Measurements from ENCODE around the gene SV2A. TPM values are rescaled to one million over a fixed set of nuclear protein-coding genes. Genes with fewer than 3 reads are reported as not detected.
"Not testable (repeated sequence)": the region's sequence is repeated elsewhere in the genome, so short reads cannot be mapped to it uniquely, and the experiment has no call there.

The SV2A gene
- total RNA-seq, 1 donor from 2014 or later, result 12.7 TPM

DNA sequence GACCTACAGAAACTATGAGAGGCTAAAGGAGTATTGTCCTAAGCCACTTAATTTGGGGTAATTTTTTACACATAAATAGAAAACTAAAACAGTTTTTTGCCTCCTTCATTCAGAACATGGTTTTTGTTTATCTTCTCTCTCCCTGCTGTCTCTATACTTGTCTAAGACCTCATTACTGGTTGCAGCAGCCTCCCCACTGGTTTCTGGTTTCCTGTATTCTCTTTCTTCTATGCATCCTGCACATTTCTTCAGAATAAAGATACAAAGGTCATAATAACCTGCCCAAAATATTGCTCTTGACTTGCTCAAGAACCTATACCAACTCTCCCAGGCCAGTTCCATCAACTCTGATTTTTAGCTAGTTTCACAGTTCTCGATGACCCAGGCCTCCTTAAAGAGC lies 38.1 kb downstream of the SV2A start:
- H3K4me1 Mint-ChIP-seq (ENCODE audit: unreplicated experiment), result no peaks in the 10 kb centered on the region
- H3K27me3 Mint-ChIP-seq (ENCODE audit: unreplicated experiment), result no peaks in the 10 kb centered on the region
- DNase-seq (ENCODE audit: low spot score), result no peak
- no peaks in the 10 kb centered on the region for H3K36me3 Mint-ChIP-seq (ENCODE audit: low read depth, unreplicated experiment)
- no peak overlapping the region for H3K27ac Mint-ChIP-seq (ENCODE audit: unreplicated experiment)
- H3K4me3 Mint-ChIP-seq (ENCODE audit: unreplicated experiment), result no peak overlapping the region
- H3K9me3 Mint-ChIP-seq (ENCODE audit: unreplicated experiment), result no peaks in the 10 kb centered on the region
- TF ChIP-seq, protein P1, sequence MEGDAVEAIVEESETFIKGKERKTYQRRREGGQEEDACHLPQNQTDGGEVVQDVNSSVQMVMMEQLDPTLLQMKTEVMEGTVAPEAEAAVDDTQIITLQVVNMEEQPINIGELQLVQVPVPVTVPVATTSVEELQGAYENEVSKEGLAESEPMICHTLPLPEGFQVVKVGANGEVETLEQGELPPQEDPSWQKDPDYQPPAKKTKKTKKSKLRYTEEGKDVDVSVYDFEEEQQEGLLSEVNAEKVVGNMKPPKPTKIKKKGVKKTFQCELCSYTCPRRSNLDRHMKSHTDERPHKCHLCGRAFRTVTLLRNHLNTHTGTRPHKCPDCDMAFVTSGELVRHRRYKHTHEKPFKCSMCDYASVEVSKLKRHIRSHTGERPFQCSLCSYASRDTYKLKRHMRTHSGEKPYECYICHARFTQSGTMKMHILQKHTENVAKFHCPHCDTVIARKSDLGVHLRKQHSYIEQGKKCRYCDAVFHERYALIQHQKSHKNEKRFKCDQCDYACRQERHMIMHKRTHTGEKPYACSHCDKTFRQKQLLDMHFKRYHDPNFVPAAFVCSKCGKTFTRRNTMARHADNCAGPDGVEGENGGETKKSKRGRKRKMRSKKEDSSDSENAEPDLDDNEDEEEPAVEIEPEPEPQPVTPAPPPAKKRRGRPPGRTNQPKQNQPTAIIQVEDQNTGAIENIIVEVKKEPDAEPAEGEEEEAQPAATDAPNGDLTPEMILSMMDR (IDR thresholded peaks at IDR 0.05; ENCODE audit: unreplicated experiment), result no peak

DNA sequence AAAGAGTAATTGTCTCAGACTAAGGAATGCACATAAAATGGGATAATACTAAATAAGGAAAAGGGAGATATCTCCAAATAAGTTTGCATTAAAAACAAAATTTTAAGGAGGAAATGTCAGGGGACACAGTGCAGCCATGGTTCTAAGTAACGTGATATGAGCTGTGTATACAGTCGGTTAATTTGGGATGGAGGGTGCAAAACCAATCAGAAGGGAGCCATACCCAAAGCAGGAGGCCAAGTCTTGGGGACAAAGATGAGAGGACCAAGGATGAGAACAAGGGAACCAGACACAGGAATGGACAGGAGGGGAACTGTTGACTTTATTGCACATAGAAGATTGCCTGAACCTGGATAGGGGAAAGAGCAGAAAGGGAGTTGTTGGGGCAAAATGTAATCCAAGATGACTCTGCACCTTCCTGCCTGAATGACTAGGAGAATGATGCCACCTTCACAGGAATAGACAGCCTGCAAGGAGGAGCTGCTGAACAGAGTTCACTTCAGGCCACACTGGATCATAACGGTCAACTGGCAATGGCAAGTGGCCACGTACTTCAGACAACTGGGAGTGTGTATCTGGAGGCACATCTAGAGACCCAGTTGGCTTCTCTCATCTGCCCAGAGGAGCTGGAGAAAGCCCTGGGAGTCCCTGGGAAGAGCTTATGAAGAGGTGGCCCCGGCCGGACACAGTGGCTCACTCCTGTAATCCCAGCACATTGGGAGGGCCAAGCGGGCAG lies 40.3 kb downstream of the SV2A start:
- H3K4me3 Mint-ChIP-seq (ENCODE audit: unreplicated experiment), result no peak overlapping the region
- H3K4me1 Mint-ChIP-seq (ENCODE audit: unreplicated experiment), result no peaks in the 10 kb centered on the region
- no peaks in the 10 kb centered on the region for H3K27me3 Mint-ChIP-seq (ENCODE audit: unreplicated experiment)
- TF ChIP-seq, protein P1 (IDR thresholded peaks at IDR 0.05; ENCODE audit: unreplicated experiment), result no peak
- DNase-seq (ENCODE audit: low spot score), result no peak
- no peaks in the 10 kb centered on the region for H3K9me3 Mint-ChIP-seq (ENCODE audit: unreplicated experiment)
- H3K36me3 Mint-ChIP-seq (ENCODE audit: low read depth, unreplicated experiment), result no peaks in the 10 kb centered on the region
- H3K27ac Mint-ChIP-seq (ENCODE audit: unreplicated experiment), result no peak overlapping the region

DNA sequence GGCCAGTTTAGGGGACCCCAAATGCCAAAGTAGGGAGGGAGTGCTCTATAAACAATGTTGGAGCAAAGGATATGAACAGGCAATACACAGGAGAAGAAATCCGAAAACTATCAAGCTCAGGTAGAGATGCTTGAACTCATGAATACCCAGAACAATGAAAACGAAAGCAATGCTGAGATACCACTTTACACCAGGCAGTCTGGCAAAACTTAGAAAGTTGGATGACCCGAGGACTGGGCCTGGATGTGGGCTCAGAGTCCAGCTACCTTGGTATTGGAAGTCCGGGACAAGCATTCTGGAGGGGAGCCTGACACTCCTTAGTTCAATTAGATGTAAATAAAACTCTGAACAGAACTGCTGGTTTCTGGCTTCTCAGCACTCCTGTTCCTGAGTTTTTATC lies 44.6 kb downstream of the SV2A start:
- not testable (repeated sequence) for H3K27ac Mint-ChIP-seq (ENCODE audit: unreplicated experiment)

DNA sequence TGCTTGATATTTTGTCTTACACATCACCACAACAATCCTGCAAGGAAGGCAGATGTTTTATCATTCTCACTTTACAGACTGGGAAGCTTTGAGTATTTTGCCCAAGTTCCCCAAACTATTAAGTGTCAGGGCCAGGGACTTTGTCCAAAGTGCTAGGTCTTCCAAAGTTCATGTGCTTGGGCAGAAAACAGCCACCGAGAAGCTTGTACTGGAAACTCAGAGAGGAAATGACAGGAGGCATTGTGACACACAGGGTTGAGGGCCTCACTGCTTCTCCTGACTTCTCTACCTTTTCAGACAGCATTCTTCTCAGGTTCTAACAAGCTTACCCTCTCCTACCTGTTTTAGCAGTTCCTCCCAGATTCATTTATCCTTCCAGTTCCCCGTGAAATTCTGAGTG lies 50.8 kb downstream of the SV2A start:
- H3K36me3 Mint-ChIP-seq (ENCODE audit: low read depth, unreplicated experiment); H3K4me3 Mint-ChIP-seq (ENCODE audit: unreplicated experiment); DNase-seq (ENCODE audit: low spot score); H3K9me3 Mint-ChIP-seq (ENCODE audit: unreplicated experiment); H3K27ac Mint-ChIP-seq (ENCODE audit: unreplicated experiment); H3K27me3 Mint-ChIP-seq (ENCODE audit: unreplicated experiment); H3K4me1 Mint-ChIP-seq (ENCODE audit: unreplicated experiment): not testable (repeated sequence)

More for the DNA sequence above, 44.6 kb downstream of the SV2A start:
- H3K4me3 Mint-ChIP-seq (ENCODE audit: unreplicated experiment); H3K27me3 Mint-ChIP-seq (ENCODE audit: unreplicated experiment); H3K36me3 Mint-ChIP-seq (ENCODE audit: low read depth, unreplicated experiment); H3K9me3 Mint-ChIP-seq (ENCODE audit: unreplicated experiment); H3K4me1 Mint-ChIP-seq (ENCODE audit: unreplicated experiment); DNase-seq (ENCODE audit: low spot score): not testable (repeated sequence)

DNA sequence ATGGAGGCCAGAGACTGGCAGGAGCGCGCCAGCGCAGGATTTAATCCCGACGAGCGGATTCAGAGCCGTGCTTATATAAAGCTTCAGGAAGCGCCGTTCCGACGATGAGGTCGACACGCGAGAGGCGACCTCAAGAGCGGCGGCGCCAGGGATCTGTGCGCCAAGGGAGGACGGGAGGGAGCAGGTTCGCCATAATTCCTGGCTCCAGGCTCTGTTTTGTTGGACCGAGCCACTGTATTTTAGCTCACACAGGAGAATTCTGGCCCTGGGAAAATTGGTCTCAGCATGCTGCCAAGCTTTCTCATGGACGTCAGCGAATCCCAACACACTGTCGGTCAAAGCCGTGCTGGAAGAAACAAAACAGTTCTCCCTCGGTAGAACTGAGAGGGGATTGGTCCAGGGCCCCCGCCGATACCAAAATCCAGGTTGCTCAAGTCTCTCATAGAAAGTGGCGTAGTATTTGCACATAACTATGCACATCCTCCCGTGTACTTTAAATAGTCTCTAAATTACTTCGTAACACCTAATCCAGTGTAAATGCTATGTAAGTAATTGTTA lies 56.1 kb downstream of the SV2A start:
- H3K27me3 Mint-ChIP-seq (ENCODE audit: unreplicated experiment); H3K27ac Mint-ChIP-seq (ENCODE audit: unreplicated experiment); DNase-seq (ENCODE audit: low spot score); H3K4me3 Mint-ChIP-seq (ENCODE audit: unreplicated experiment); H3K9me3 Mint-ChIP-seq (ENCODE audit: unreplicated experiment); H3K36me3 Mint-ChIP-seq (ENCODE audit: low read depth, unreplicated experiment); H3K4me1 Mint-ChIP-seq (ENCODE audit: unreplicated experiment): not testable (repeated sequence)

DNA sequence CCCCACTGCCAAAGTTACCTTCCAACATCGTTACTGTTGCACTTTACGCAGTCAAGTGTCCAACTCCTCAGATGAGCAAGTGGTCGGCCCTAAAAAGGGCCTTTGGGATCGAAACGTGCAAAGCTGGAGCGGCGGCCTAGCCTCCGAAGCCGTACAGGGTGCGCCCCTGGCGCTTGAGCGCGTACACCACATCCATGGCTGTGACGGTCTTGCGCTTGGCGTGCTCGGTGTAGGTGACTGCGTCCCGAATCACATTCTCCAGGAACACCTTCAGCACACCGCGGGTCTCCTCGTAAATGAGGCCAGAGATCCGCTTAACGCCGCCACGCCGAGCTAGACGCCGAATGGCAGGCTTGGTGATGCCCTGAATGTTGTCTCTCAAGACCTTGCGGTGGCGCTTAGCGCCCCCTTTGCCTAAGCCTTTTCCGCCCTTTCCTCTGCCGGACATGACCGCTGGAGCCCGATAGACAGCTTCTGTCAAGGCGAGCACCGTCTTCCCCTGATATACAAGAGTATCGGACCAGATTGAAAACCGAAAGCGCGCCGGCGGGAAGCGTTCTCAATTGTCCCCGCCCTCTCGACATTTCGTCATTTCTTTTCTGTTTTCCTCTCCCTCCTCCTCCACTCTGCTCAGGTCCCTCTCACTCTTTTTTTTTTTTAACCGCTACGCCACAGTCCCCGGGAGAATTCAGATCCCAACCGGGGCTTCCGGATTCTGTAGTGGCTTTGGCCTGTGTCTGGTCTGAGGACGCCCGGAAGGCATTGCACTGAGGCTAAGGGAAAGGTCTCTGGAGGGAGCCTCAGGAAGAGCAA lies 56.8 kb downstream of the SV2A start:
- not testable (repeated sequence) for H3K36me3 Mint-ChIP-seq (ENCODE audit: low read depth, unreplicated experiment); H3K27me3 Mint-ChIP-seq (ENCODE audit: unreplicated experiment); H3K9me3 Mint-ChIP-seq (ENCODE audit: unreplicated experiment); H3K27ac Mint-ChIP-seq (ENCODE audit: unreplicated experiment); H3K4me1 Mint-ChIP-seq (ENCODE audit: unreplicated experiment); H3K4me3 Mint-ChIP-seq (ENCODE audit: unreplicated experiment); DNase-seq (ENCODE audit: low spot score)

DNA sequence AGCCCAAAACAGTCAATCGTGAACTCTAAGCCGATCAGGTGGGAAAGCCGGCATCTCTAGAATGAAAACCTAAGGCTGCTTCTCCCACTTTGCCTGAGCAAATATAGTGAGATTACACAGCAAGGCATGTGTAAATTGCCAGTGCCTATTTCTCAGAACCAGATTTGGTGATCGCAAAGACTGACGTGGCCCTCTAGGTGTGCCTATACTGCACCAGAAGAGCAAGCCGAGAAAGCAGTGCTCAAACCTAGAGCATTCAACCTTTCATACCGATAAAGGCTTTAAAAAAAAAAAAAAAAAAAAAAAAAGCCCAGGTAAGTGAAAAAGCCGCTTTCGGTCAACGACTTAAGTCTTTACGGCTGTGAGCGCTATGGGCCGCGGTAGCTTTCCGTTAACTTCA lies 57.4 kb downstream of the SV2A start:
- H3K27ac Mint-ChIP-seq (ENCODE audit: unreplicated experiment); H3K4me3 Mint-ChIP-seq (ENCODE audit: unreplicated experiment); H3K36me3 Mint-ChIP-seq (ENCODE audit: low read depth, unreplicated experiment); H3K9me3 Mint-ChIP-seq (ENCODE audit: unreplicated experiment); H3K4me1 Mint-ChIP-seq (ENCODE audit: unreplicated experiment); H3K27me3 Mint-ChIP-seq (ENCODE audit: unreplicated experiment); DNase-seq (ENCODE audit: low spot score): not testable (repeated sequence)

Other genes with a start within 250 kb of the SV2A start
- not detected for gene FCGR1A, start 135.2 kb downstream of the SV2A start, total RNA-seq (ENCODE audit: unreplicated experiment)
- 7.7 TPM for gene BOLA1, start 18.3 kb downstream of the SV2A start, total RNA-seq (ENCODE audit: unreplicated experiment)
- gene SF3B4, start 10.0 kb upstream of the SV2A start, total RNA-seq (ENCODE audit: unreplicated experiment), result 108 TPM
- 10.3 TPM for gene MTMR11, start 19.0 kb upstream of the SV2A start, total RNA-seq (ENCODE audit: unreplicated experiment)
- gene OTUD7B, start 92.9 kb upstream of the SV2A start, total RNA-seq (ENCODE audit: unreplicated experiment), result 20.4 TPM
- 32.5 TPM for gene VPS45, start 149.9 kb upstream of the SV2A start, total RNA-seq (ENCODE audit: unreplicated experiment)
- 71.6 TPM for gene PLEKHO1, start 232.1 kb upstream of the SV2A start, total RNA-seq (ENCODE audit: unreplicated experiment)

All from endothelial cell (in vitro differentiated cells).